Measurements from ENCODE around the gene HCN2. TPM values are rescaled to one million over a fixed set of nuclear protein-coding genes. Genes with fewer than 3 reads are reported as not detected.

The HCN2 gene
- 0.32 and 1.8 TPM in 2 replicates for total RNA-seq

DNA sequence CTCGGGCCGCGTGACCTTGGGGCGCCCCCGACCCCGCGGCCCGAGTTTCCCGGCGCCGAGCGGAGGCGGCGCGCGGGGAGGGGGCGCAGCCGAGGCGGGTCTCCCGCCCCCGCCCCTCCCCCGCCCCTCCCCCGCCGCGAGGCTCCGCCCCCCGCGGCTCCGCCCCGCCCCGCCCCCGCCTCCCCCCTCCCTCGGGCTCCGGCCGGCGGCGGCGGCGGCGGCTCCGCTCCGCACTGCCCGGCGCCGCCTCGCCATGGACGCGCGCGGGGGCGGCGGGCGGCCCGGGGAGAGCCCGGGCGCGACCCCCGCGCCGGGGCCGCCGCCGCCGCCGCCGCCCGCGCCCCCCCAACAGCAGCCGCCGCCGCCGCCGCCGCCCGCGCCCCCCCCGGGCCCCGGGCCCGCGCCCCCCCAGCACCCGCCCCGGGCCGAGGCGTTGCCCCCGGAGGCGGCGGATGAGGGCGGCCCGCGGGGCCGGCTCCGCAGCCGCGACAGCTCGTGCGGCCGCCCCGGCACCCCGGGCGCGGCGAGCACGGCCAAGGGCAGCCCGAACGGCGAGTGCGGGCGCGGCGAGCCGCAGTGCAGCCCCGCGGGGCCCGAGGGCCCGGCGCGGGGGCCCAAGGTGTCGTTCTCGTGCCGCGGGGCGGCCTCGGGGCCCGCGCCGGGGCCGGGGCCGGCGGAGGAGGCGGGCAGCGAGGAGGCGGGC lies at the start of gene HCN2:
Gene HCN2 (plus strand): TSS at position 189 of the 703 bp plus-strand sequence. CDS start 65 bp downstream, at position 254.

DNA sequence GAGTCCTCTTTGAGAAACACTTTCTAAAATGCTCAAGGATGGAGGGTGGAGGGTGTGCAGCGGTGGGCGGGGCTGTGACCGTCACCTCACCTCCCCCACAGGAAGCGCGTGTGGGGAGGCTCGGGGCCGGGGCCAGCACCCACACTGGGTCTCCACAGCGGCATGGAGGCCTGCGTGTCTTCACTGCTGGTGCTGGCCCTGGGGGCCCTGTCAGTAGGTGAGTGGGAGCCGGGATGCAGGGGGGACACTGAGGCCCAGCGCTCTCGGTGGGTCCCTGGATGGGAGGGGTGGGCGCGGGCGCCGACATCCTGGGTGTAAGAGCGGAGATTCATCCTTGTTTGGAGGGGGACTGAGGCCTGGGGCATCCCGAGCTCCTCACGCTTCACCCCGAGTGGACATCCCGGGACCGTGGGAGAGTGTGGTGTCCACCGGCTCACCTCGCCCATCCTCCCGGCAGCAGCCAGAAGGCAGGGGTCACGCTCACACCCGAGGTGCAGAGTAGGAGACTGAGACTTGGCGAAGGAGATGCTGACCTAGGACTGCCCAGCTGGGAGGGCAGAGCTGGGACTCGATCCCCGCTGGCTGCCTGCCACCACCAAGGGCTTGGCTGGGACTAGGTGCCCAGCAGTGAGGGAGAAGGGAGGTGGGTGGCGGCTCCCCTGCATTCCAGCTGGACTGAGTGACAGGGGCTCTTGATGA lies 45.6 kb upstream of the HCN2 start, which contains the start of gene GZMM:
Gene GZMM (plus strand): TSS at position 144 of the 699 bp plus-strand sequence. CDS start 19 bp downstream, at position 163.

DNA sequence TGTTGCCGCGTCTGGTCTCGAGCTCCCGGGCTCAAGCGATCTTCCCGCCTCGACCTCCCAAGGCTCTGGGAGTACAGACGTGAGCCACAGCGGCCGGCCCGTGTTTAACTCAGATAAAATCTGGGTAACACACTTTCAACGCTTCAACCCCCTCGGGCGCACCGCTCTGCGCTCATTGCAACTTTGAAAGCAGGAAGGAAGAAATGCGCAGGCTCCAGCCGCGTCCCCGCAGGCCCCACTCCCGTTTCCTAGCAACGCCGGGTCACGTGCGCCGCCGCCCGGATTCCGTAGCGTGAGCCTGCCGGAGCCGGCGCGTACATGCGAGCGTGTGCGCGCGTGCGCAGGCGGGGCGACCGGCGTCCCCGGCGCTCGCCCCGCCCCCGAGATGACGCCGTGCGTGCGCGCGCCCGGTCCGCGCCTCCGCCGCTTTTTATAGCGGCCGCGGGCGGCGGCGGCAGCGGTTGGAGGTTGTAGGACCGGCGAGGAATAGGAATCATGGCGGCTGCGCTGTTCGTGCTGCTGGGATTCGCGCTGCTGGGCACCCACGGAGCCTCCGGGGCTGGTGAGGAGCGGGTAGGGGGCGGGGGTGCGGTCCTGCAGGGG lies 17.4 kb upstream of the HCN2 start, which contains the start of gene BSG:
Gene BSG (plus strand): TSS at position 457 of the 603 bp plus-strand sequence. CDS start 39 bp downstream, at position 496.

DNA sequence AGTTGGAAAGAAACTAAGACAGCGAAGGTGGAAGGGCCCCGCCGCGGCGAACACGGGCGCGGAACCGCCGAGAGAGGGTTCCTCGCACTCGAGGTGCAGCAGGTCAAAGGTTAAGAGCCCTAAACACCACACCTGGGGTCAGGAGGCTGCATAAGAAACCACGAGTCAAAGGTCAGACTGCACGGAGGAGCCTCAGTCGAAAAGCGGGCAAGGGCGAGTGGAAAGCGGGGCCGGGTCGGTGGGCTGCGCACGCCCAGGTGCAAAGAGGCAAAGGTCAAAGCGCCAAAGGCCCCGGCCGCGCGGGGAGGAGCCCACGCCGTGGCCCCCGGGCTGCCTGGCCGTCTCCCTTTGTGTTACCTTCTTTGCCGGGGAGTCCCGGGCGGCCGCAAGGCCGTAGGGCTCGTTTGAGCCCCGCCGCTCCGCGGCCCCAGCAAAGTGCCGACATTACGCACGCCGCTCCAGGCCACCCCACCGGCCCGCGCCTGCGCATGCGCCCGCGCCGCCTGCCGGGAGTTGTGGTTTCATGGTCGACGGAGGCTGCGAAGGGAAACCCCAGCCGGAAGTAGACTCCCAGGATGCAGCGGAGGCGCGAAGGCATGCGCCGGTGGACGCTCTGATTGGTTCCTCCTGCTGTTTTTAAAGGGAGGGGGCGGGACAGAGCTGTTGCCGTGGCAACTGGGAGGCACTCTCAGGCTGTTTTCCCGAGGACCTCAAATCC lies 43.5 kb downstream of the HCN2 start, which contains the start of gene POLRMT:
Gene POLRMT (minus strand): TSS at position 470 of the 718 bp plus-strand sequence. CDS start 25 bp downstream, at position 445.

DNA sequence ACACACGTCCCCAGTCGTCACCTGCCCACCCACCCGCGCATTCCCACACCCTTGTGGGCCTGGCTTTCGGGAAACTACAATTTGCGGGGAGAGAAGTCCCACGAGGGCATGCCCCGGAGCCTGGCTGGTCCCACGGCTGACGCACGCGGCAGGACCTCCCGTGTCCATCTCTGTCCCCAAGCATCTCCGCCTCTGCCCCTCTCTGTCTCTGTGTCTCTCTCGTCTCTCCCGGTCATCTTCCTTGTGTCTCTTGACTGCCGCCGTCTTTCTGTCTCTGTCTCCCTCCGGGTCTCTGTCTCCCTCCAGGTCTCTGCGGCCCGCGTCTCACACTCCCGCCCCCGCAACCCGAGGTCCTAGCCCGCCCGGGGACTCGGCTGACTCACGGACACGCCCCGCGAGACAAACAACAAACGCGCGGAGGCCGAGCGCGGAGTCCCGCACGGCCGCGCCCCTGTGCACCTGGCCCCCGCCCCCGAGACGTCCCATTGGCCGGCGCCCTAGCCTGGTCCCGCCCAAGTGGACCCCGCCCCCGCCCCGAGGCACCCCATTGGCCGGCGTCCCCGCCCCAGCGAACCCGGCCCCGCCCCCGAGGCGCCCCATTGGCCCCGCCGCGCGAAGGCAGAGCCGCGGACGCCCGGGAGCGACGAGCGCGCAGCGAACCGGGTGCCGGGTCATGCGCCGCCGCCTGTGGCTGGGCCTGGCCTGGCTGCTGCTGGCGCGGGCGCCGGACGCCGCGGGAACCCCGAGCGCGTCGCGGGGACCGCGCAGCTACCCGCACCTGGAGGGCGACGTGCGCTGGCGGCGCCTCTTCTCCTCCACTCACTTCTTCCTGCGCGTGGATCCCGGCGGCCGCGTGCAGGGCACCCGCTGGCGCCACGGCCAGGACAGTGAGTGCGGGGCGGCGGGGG lies 49.8 kb downstream of the HCN2 start, which contains the start of gene FGF22:
Gene FGF22 (plus strand): TSS at position 627 of the 908 bp plus-strand sequence. CDS start 47 bp downstream, at position 674.

DNA sequence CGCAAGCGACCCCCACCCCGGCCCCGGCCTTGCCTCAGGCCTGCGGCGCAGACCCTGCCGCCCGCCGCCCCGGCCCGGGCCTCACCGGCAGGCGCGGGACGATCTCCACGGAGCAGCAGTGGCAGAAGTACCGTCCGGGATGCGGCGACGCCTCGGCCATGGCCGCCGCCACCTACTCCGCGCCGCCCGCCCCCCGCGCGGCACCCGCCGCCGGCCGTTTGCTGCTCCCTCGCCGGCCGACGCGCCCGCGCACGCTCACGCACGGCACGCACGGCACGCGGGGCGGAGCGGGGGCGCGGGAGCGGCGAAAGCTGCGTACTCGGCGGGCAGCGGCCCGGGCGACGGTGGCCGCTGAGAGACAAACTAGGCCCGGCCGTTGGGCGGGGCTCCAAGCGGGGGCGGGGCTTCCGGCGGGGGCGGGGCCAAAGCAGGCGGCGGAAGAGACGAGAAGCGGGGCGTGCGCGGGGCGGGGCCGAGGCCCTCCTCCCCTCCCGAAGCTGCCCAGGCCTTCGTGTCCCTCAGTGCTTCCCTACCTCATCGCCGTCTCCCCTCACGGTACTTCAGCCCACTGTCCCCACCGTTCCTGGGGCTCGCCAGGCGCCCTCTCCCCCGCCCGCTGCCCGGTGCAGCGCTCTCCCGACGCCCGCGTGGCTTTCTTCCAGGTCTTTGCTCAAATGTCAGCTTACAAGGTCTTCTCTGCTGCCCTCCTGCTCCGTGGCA lies 73.4 kb downstream of the HCN2 start, which contains the start of gene RNF126:
Gene RNF126 (minus strand): TSS at position 253 of the 720 bp plus-strand sequence. CDS start 93 bp downstream, at position 160.

Other genes with a start within 250 kb of the HCN2 start
- 11.8 and 35.4 TPM in 2 replicates for gene MIER2, start 245.1 kb upstream of the HCN2 start, total RNA-seq
- gene C2CD4C, start 180.7 kb upstream of the HCN2 start, total RNA-seq, result 0.32 and 3.5 TPM in 2 replicates
- 1.8 and 15.8 TPM in 2 replicates for gene SHC2, start 128.8 kb upstream of the HCN2 start, total RNA-seq
- 0.06 TPM in 1 of 2 replicates, not detected in the other for gene MADCAM1, start 93.4 kb upstream of the HCN2 start, total RNA-seq
- gene TPGS1, start 82.4 kb upstream of the HCN2 start, total RNA-seq, result 14.0 and 34.5 TPM in 2 replicates
- 104 and 109 TPM in 2 replicates for gene CDC34, start 58.1 kb upstream of the HCN2 start, total RNA-seq
- not detected in 2 replicates for gene GZMM, start 45.8 kb upstream of the HCN2 start, total RNA-seq
- 219 and 355 TPM in 2 replicates for gene BSG, start 17.3 kb upstream of the HCN2 start, total RNA-seq
- 19.3 and 34.0 TPM in 2 replicates for gene POLRMT, start 43.7 kb downstream of the HCN2 start, total RNA-seq
- under 0.01 TPM in 1 of 2 replicates, not detected in the other for gene FGF22, start 50.0 kb downstream of the HCN2 start, total RNA-seq
- gene RNF126, start 73.3 kb downstream of the HCN2 start, total RNA-seq, result 17.3 and 25.2 TPM in 2 replicates
- gene FSTL3, start 86.5 kb downstream of the HCN2 start, total RNA-seq, result 4.5 and 13.2 TPM in 2 replicates
- gene PRSS57, start 105.6 kb downstream of the HCN2 start, total RNA-seq, result 0.16 TPM in 1 of 2 replicates, not detected in the other
- 13.6 and 65.8 TPM in 2 replicates for gene PALM, start 119.1 kb downstream of the HCN2 start, total RNA-seq
- gene MISP, start 161.2 kb downstream of the HCN2 start, total RNA-seq, result not detected in 2 replicates
- 107 and 233 TPM in 2 replicates for gene PTBP1, start 207.6 kb downstream of the HCN2 start, total RNA-seq
- gene PLPPR3, start 232.1 kb downstream of the HCN2 start, total RNA-seq, result 0.13 and 0.16 TPM in 2 replicates
- gene AZU1, start 238.0 kb downstream of the HCN2 start, total RNA-seq, result not detected in 2 replicates